H1 (cell line): ENCODE data around the gene PRKAR1B. TPM values are rescaled to one million over a fixed set of nuclear protein-coding genes. Genes with fewer than 3 reads are reported as not detected.

Experiments
- EP300 ChIP-seq, 2 experiments: IDR thresholded peaks; 1 replicate in 1 of 2; 2 replicates in 1 of 2; pipeline ENCODE4 v1.6.1; 2011 to 2012; ENCODE audit warnings: low read depth in 2 of 2, low read length in 2 of 2, mild to moderate bottlenecking in 2 of 2, borderline replicate concordance in 1 of 2, inconsistent platforms in 1 of 2, moderate library complexity in 1 of 2
- SIN3A ChIP-seq, 2 experiments: IDR thresholded peaks in 1 of 2; conservative IDR thresholded peaks in 1 of 2; 2 replicates each; pipeline ENCODE4 v1.6.1; 2011 to 2012; ENCODE audit warnings: low read length in 2 of 2, improper control_type of control experiment in 1 of 2, low read depth in 1 of 2, mild to moderate bottlenecking in 1 of 2
- polyA plus RNA-seq, 7 experiments: library from polyadenylated mRNA; depleted of rRNA in 3 of 7; stranded (reverse) in 5 of 7; unstranded in 2 of 7; fragments of >200 nt in 5 of 7; fragments of 200-250 nt in 2 of 7; gene quantifications; 1 replicate in 5 of 7; 2 replicates in 1 of 7; 4 replicates in 1 of 7; pipeline versions ENCODE4 v1.2.1 to v1.2.3, GENCODE V29; 2011 to 2013; ENCODE audit warnings: missing spikeins in 2 of 7, mixed read lengths in 2 of 7
- total RNA-seq: library from RNA; stranded (reverse); fragmentation: NEBNext Ultra II Directional; extraction: Animal tissue kit (Norgen Biotek cat#: 25700); gene quantifications from 2 replicates; pipeline ENCODE4 v1.2.1, GENCODE V29; 2021

PRKAR1B gene
- total and polyA plus RNA-seq, 2 of the 8 experiments (the other 6 are each of a cell fraction or from before 2014, with no cell fraction given) = 12.3 to 55.7 TPM

DNA sequence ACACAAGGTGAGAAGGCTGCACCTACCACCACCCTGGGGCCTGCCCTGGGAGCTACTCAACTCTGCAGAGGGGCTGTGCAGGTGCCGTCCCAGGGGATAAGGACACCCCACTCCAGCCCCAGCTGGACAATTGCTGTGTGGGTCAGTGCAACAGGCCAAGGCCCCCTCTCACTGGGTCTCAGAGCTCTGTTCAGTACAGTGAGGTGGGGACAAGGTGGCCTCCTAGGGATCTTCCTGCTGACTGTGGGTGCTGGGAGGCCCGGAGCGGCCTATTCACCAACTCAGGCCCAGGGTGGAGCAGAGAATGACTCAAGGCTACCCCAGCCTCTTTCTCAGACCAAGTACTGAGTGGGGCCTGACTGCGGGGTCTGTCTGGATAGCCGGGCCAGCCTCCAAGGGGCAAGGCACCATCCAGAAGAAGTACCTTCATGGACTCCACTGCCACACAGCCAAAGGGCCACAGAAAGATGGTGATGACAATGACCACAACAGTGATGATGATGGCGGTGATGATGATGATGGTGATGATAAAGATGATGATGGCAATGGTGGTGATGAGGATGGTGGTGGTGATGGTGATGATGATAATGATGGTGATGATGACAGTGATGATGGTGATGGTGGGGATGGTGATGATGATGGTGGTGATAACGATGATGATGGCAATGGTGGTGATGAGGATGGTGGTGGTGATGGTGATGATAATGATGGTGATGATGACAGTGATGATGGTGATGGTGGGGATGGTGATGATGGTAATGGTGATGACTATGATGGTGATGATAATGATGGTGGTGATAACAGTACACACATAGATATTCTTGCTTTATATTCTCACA, 60.4 kb downstream of the PRKAR1B start (continued):
- TF ChIP-seq SIN3A (conservative IDR thresholded peaks at IDR 0.05 in 1 of 2, IDR thresholded peaks at IDR 0.05 in 1 of 2; ENCODE audit: low read depth in 1 of 2, low read length in 2 of 2) = no peak
- no peak for TF ChIP-seq EP300 (IDR thresholded peaks at IDR 0.05; ENCODE audit: borderline replicate concordance in 1 of 2, low read depth in 2 of 2, low read length in 2 of 2)
